Loucy (cell line): ENCODE results near the gene ANK3.

ENCODE experiments used
- H2AFZ ChIP-seq: fragments of 200-600 bp; sonication (generic); 2 replicates; pipeline ENCODE4 v1.6.0; 2016; ENCODE audit warnings: antibody characterized with exemption, mild to moderate bottlenecking, low read length, moderate library complexity
- H3F3A ChIP-seq: fragments of 200-600 bp; 2 replicates; pipeline ENCODE4 v1.6.0; 2016; ENCODE audit warnings: antibody characterized with exemption, low read depth, mild to moderate bottlenecking
- H3K27me3 ChIP-seq: fragments of 200-600 bp; sonication (generic); 2 replicates; pipeline ENCODE4 v1.6.1; 2014; ENCODE audit warnings: low read length, mild to moderate bottlenecking; ENCODE audit not compliant: insufficient read depth, poor library complexity, severe bottlenecking
- H3K36me3 ChIP-seq: fragments of 200-600 bp; sonication (generic); 2 replicates; pipeline ENCODE4 v1.6.1; 2016; ENCODE audit warnings: low read length; ENCODE audit not compliant: insufficient read depth
- H3K4me1 ChIP-seq: fragments of 200-600 bp; sonication (generic); 2 replicates; pipeline ENCODE4 v1.5.1; 2014; ENCODE audit warnings: low read length, mild to moderate bottlenecking; ENCODE audit not compliant: insufficient read depth, poor library complexity, severe bottlenecking
- H3K4me2 ChIP-seq: fragments of 200-600 bp; sonication (generic); 2 replicates; pipeline ENCODE4 v1.6.0; 2014; ENCODE audit warnings: antibody characterized with exemption, low read length, low read depth, mild to moderate bottlenecking; ENCODE audit not compliant: poor library complexity, severe bottlenecking
- H3K4me3 ChIP-seq: fragments of 200-600 bp; sonication (generic); 2 replicates; pipeline ENCODE4 v1.5.1; 2014; ENCODE audit warnings: low read length, mild to moderate bottlenecking, mixed read lengths; ENCODE audit not compliant: poor library complexity, severe bottlenecking
- H3K79me2 ChIP-seq: fragments of 200-600 bp; sonication (generic); 2 replicates; pipeline ENCODE4 v1.6.1; 2014; ENCODE audit warnings: low read length; ENCODE audit not compliant: insufficient read depth
- H3K9ac ChIP-seq: fragments of 200-600 bp; sonication (generic); 2 replicates; pipeline ENCODE4 v1.6.0; 2014; ENCODE audit warnings: mild to moderate bottlenecking, low read depth, low read length, moderate library complexity; ENCODE audit not compliant: poor library complexity, severe bottlenecking
- H3K9me2 ChIP-seq: fragments of 200-600 bp; sonication (generic); replicated peaks from 2 replicates; pipeline ENCODE4 v1.6.1; 2016; ENCODE audit warnings: low read depth, low read length, mixed read lengths
- H3K9me3 ChIP-seq: fragments of 200-600 bp; sonication (generic); 2 replicates; pipeline ENCODE4 v1.6.1; 2014; ENCODE audit warnings: mild to moderate bottlenecking, antibody characterized with exemption, low read length, low read depth; ENCODE audit not compliant: insufficient read depth
- H4K20me1 ChIP-seq: fragments of 200-600 bp; sonication (generic); 2 replicates; pipeline ENCODE4 v1.6.0; 2014; ENCODE audit warnings: antibody characterized with exemption, low read length, mild to moderate bottlenecking; ENCODE audit not compliant: insufficient read depth, poor library complexity, severe bottlenecking
- CTCF ChIP-seq: fragments of 200-600 bp; sonication (generic); conservative IDR thresholded peaks from 2 replicates; pipeline ENCODE4 v1.5.1; 2014; ENCODE audit warnings: mild to moderate bottlenecking, antibody characterized with exemption, low read length
- EZH2phosphoT487 ChIP-seq: fragments of 200-600 bp; IDR thresholded peaks from 2 replicates; pipeline ENCODE4 v1.6.1; 2018; ENCODE audit warnings: antibody characterized with exemption, mild to moderate bottlenecking, moderate library complexity, borderline replicate concordance

Gene ANK3

GRCh38 chr10:60414877-60415585, 25.4 kb upstream of the ANK3 start:
- Histone ChIP-seq H3K9me3 (no peaks in the 10 kb centered on the region), H3K4me1 (no peaks in the 10 kb centered on the region), H3K36me3 (no peaks in the 10 kb centered on the region), H4K20me1 (no peaks in the 10 kb centered on the region), H2AFZ (no peak overlapping the region), H3F3A (no peaks in the 10 kb centered on the region), H3K9me2 (no peaks in the 10 kb centered on the region), H3K27me3 (no peaks in the 10 kb centered on the region), H3K79me2 (no peaks in the 10 kb centered on the region), H3K9ac (no peak overlapping the region), H3K4me2 (no peak overlapping the region), H3K4me3 (no peak overlapping the region)
- TF ChIP-seq CTCF = no peak
- no peak for TF ChIP-seq EZH2phosphoT487

GRCh38 chr10:60414111-60414510, 24.4 kb upstream of the ANK3 start:
- H3K4me2 ChIP-seq = no peak overlapping the region
- no peaks in the 10 kb centered on the region for H3F3A ChIP-seq
- no peaks in the 10 kb centered on the region for H3K27me3 ChIP-seq
- H2AFZ ChIP-seq = no peak overlapping the region
- no peak for TF ChIP-seq EZH2phosphoT487
- H3K36me3 ChIP-seq = no peaks in the 10 kb centered on the region
- no peaks in the 10 kb centered on the region for H3K9me2 ChIP-seq
- H3K79me2 ChIP-seq = no peaks in the 10 kb centered on the region
- no peaks in the 10 kb centered on the region for H4K20me1 ChIP-seq
- H3K9me3 ChIP-seq = no peaks in the 10 kb centered on the region
- H3K9ac ChIP-seq = no peak overlapping the region
- no peaks in the 10 kb centered on the region for H3K4me1 ChIP-seq
- no peak overlapping the region for H3K4me3 ChIP-seq

- Histone ChIP-seq H3K4me2 (no peak overlapping the region), H3K4me3 (no peak overlapping the region), H3K27me3 (no peaks in the 10 kb centered on the region), H3K9me2 (no peaks in the 10 kb centered on the region), H3K36me3 (no peaks in the 10 kb centered on the region), H4K20me1 (no peaks in the 10 kb centered on the region), H3F3A (no peaks in the 10 kb centered on the region), H3K4me1 (no peaks in the 10 kb centered on the region), H3K79me2 (no peaks in the 10 kb centered on the region), H3K9me3 (no peaks in the 10 kb centered on the region), H2AFZ (no peak overlapping the region), H3K9ac (no peak overlapping the region)
- TF ChIP-seq CTCF (no peak), EZH2phosphoT487 (no peak)
Measured at GRCh38 chr10:60413306-60414012, 23.8 kb upstream of the ANK3 start.
